Activated naive CD4-positive, alpha-beta T cell treated with anti-CD3 and anti-CD28 coated beads, Interleukin-2, amount 10 ng/mL, durations not matched to agents 5 hours and 36 hours (primary cell): ENCODE results near the gene CYGB. TPM values are rescaled to one million over a fixed set of nuclear protein-coding genes. Genes with fewer than 3 reads are reported as not detected.

Source experiments
- total RNA-seq, 2 experiments: library from RNA; stranded (reverse); gene quantifications; one replicate each; pipeline ENCODE4 v1.2.3, GENCODE V29; 2021

CYGB gene
- total RNA-seq = not detected

GRCh38 chr17:76537578-76538280 is at the start of gene CYGB:
TSS of gene CYGB (minus strand) at chr17:76537709. CDS start at chr17:76537542, 167 bp downstream.

DNA sequence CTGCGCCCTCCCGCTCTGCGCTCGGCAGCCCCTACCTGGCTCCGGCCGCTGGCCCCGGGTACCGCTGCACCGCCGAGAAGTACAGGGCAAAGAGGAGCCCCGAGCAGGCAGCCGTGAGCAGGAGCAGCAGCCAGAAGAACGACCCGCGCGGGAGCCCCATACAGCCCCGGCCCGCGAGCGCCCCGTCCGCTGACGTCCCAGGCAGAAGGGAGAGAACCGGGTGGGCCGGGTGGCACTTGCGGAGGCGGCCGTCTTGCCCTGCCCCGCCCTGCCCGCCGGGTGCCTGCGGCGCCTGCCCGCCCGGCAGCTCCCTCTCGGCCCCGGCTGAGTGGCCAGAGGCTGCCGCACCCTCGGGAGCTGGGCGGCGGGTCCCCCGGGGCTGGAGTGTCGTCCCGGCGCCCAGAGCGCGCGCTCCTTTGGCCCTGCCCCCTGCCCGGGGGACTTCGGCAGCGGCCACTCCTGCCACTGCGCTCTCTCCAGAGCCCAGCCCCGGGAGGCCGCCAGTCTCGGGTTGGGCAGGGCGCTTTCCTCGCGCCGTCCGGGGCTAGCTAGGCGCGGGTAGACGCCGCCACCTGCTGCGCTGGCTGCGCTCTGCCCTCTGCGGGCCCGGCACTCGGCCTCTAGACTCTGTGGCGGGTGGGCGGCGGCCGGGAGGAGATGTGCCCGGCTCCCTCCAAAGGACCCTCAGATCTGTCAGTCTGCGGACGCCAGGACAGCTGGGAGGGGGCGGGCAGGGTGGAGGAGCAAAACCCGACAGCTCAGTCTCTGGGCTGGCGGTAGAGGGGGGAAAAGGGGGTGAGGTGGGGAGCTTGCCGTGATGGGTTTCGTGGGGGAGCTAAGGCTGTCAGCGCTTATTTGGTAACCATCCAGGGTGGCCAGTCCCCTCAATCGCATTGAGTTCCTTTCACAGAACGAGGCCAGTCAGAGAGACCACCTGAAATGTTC is 48.4 kb upstream of the CYGB start, which contains the start of gene ST6GALNAC2:
TSS of gene ST6GALNAC2 (minus strand) at position 212 of the 945 bp plus-strand sequence. CDS start at position 160, 52 bp downstream.

DNA sequence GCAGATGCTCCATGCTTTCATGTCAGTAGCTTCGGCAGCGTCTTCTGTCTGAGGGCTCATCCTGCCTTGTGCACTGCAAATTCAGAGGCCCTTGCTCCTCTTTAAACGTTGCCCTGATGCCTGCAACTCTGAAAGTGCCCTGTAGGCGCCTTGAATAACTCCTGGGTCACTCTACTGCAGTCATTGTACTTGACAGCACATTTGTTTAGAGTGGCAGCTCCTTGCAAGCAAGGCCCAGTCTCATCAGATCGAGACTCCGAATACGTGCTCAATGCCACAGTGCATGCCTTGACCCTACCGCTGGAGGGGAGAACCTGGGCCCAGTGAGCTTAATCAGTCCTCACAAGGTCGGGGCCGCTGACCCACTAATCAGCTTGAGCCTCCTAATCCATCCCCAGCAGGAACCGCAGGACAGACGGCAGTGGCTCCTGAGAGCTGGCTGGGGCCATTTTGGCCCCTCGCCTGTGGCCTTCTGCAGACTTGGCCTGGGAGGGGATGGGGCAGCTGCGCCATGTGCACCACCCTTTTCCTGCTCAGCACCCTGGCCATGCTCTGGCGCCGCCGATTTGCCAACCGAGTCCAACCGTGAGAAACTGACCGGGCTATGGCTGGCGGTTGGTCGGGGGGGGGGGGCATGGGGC is 2.2 kb upstream of the CYGB start, which contains the start of gene PRCD:
TSS of gene PRCD (plus strand) at position 414 of the 641 bp plus-strand sequence. CDS start at position 512, 98 bp downstream.

DNA sequence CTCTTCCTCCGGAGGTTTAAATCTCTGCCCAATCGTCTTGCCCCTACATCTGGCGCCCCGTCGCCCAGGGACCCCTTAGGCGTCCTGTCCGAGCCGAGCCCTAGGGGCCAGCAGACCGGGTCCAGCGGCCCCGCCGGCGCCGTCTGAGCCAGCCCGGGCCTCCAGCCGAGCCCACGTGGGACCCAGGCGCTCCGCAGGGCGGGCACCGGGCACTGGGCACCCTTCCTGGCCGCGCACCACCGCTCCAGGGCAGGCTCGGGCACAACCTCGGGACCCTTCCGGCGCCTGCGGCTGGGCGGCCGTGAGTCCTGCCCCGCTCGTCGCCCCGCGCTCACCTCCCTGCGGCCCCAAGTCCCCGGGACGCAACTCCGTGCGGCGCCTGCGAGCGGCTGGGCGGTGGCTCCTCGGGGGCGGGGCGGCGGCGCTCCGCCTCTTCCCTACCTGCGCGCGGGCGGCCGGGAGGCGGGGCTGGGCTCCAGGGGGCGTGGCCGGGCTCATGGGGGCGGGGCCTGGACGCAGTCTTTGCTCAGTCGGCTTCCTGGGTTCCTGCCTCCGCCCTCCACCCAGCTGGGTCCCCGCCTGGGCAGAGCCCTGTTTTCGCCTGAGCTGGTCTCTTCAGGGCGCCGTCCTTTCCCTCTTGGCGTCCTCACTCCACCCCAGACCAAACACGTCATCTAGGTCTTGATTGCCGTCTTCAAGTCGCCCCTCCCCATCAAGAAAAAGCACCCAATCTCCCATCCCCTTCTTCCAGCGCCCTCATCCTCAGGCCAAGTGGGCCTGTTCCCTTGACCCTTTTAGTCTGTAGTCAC is 36.3 kb downstream of the CYGB start, which contains the start of gene RHBDF2:
TSS of gene RHBDF2 (minus strand) at position 406 of the 809 bp plus-strand sequence. CDS start 19,899 bp downstream, outside the sequence.

Other genes with a start within 250 kb of the CYGB start
- 1 to 10 TPM; 2.2 to 2.3 TPM for gene QRICH2, start 229.4 kb downstream of the CYGB start, total RNA-seq
- gene PRPSAP1, start 183.8 kb downstream of the CYGB start, total RNA-seq = 10 to 100 TPM; 56.7 to 63.3 TPM
- gene SPHK1, start 153.1 kb downstream of the CYGB start, total RNA-seq = 1 to 10 TPM; 1.8 TPM
- gene UBE2O, start 84.6 kb downstream of the CYGB start, total RNA-seq = 10 to 100 TPM; 30.7 to 31.0 TPM
- not detected for gene AANAT, start 70.1 kb downstream of the CYGB start, total RNA-seq
- gene RHBDF2, start 36.3 kb downstream of the CYGB start, total RNA-seq = 10 to 100 TPM; 34.6 to 39.9 TPM
- not detected for gene PRCD, start 2.3 kb upstream of the CYGB start, total RNA-seq
- gene ST6GALNAC2, start 48.2 kb upstream of the CYGB start, total RNA-seq = not detected
- 1 to 10 TPM; 5.2 to 5.5 TPM for gene ST6GALNAC1, start 106.0 kb upstream of the CYGB start, total RNA-seq
- 1 to 10 TPM; 7.9 to 8.9 TPM for gene MXRA7, start 173.3 kb upstream of the CYGB start, total RNA-seq
- gene JMJD6, start 188.9 kb upstream of the CYGB start, total RNA-seq = 10 to 100 TPM; 50.2 to 50.5 TPM
- 10 to 100 TPM; 48.1 to 52.0 TPM for gene METTL23, start 189.1 kb upstream of the CYGB start, total RNA-seq
- gene SRSF2, start 199.6 kb upstream of the CYGB start, total RNA-seq = 100 to 1,000 TPM; 318 to 328 TPM
- 10 to 100 TPM; 23.8 to 25.9 TPM for gene MFSD11, start 200.4 kb upstream of the CYGB start, total RNA-seq